Measurements from ENCODE around the gene QSOX1.

The QSOX1 gene

GRCh38 chr1:180155182-180155682, 563 bp downstream of the QSOX1 start:
- Histone ChIP-seq H3K4me2 (peak overlapping the region; percentile 94), H3K9ac (peak overlapping the region; percentile 26; the same call in 1 of the 2 replicates), H3K4me1 (ENCODE audit: low read depth, poor library complexity, severe bottlenecking) (peaks cover 12% of the 10 kb centered on the region), H3K27ac (no peak overlapping the region), H3K36me3 (ENCODE audit: insufficient read depth) (no peaks in the 10 kb centered on the region), H3K27me3 (ENCODE audit: insufficient read depth, low read depth) (no peaks in the 10 kb centered on the region), H4K20me1 (ENCODE audit: insufficient read depth) (no peaks in the 10 kb centered on the region), H3K4me3 (IDR thresholded peaks at IDR 0.05; ENCODE audit: insufficient read depth, low read depth, low read length) (peak overlapping the region; percentile 9), H3K79me2 (ENCODE audit: insufficient read depth, low read depth) (no peaks in the 10 kb centered on the region), H2AFZ (ENCODE audit: low read depth) (peak overlapping the region; percentile 73)
- TF ChIP-seq CTCF (conservative IDR thresholded peaks at IDR 0.05; ENCODE audit: low read depth, low read length), result no peak

- no peak overlapping the region for H3K27ac ChIP-seq
Observed at GRCh38 chr1:180156201-180156600, 1.5 kb downstream of the QSOX1 start.

GRCh38 chr1:180156631-180157091, 2.0 kb downstream of the QSOX1 start:
- TF ChIP-seq CTCF (conservative IDR thresholded peaks at IDR 0.05; ENCODE audit: low read depth, low read length), result no peak
- no peaks in the 10 kb centered on the region for H3K27me3 ChIP-seq (ENCODE audit: insufficient read depth, low read depth)
- H3K79me2 ChIP-seq (ENCODE audit: insufficient read depth, low read depth), result no peaks in the 10 kb centered on the region
- H3K4me3 ChIP-seq (IDR thresholded peaks at IDR 0.05; ENCODE audit: insufficient read depth, low read depth, low read length), result no peak overlapping the region
- H3K27ac ChIP-seq, result no peak overlapping the region
- H3K9ac ChIP-seq, result no peak overlapping the region
- no peak overlapping the region for H2AFZ ChIP-seq (ENCODE audit: low read depth)
- H3K36me3 ChIP-seq (ENCODE audit: insufficient read depth), result no peaks in the 10 kb centered on the region
- H3K4me1 ChIP-seq (ENCODE audit: low read depth, poor library complexity, severe bottlenecking), result peaks cover 12% of the 10 kb centered on the region
- H4K20me1 ChIP-seq (ENCODE audit: insufficient read depth), result no peaks in the 10 kb centered on the region
- H3K4me2 ChIP-seq, result no peak overlapping the region

More at GRCh38 chr1:180156201-180156600, 1.5 kb downstream of the QSOX1 start:
- Histone ChIP-seq H3K4me2 (no peak overlapping the region), H3K79me2 (ENCODE audit: insufficient read depth, low read depth) (no peaks in the 10 kb centered on the region), H3K27me3 (ENCODE audit: insufficient read depth, low read depth) (no peaks in the 10 kb centered on the region), H3K36me3 (ENCODE audit: insufficient read depth) (no peaks in the 10 kb centered on the region), H2AFZ (ENCODE audit: low read depth) (no peak overlapping the region), H3K4me3 (IDR thresholded peaks at IDR 0.05; ENCODE audit: insufficient read depth, low read depth, low read length) (no peak overlapping the region), H3K4me1 (ENCODE audit: low read depth, poor library complexity, severe bottlenecking) (peaks cover 12% of the 10 kb centered on the region), H4K20me1 (ENCODE audit: insufficient read depth) (no peaks in the 10 kb centered on the region), H3K9ac (no peak overlapping the region)
- no peak for TF ChIP-seq CTCF (conservative IDR thresholded peaks at IDR 0.05; ENCODE audit: low read depth, low read length)

- H3K79me2 ChIP-seq (ENCODE audit: insufficient read depth, low read depth), result no peaks in the 10 kb centered on the region
- no peak for TF ChIP-seq CTCF (conservative IDR thresholded peaks at IDR 0.05; ENCODE audit: low read depth, low read length)
- H2AFZ ChIP-seq (ENCODE audit: low read depth), result no peak overlapping the region
- H3K36me3 ChIP-seq (ENCODE audit: insufficient read depth), result no peaks in the 10 kb centered on the region
- H3K27me3 ChIP-seq (ENCODE audit: insufficient read depth, low read depth), result no peaks in the 10 kb centered on the region
- no peak overlapping the region for H3K9ac ChIP-seq
- H3K4me1 ChIP-seq (ENCODE audit: low read depth, poor library complexity, severe bottlenecking), result peaks cover 12% of the 10 kb centered on the region
- no peak overlapping the region for H3K27ac ChIP-seq
- H3K4me3 ChIP-seq (IDR thresholded peaks at IDR 0.05; ENCODE audit: insufficient read depth, low read depth, low read length), result no peak overlapping the region
- H4K20me1 ChIP-seq (ENCODE audit: insufficient read depth), result no peaks in the 10 kb centered on the region
- no peak overlapping the region for H3K4me2 ChIP-seq
Observed at GRCh38 chr1:180157108-180157507, 2.4 kb downstream of the QSOX1 start.

Measured in KMS-11 (cell line).